Neural cell (in vitro differentiated cells): ENCODE data around the gene SLC41A3.

Experiments used
- CTCF ChIP-seq: fragments of 450-650 bp; IDR thresholded peaks from 2 replicates; pipeline ENCODE4 v1.5.1; 2014; ENCODE audit warnings: antibody characterized with exemption, mild to moderate bottlenecking, moderate library complexity; ENCODE audit not compliant: poor library complexity, severe bottlenecking
- EP300 ChIP-seq: fragments of 450-650 bp; conservative IDR thresholded peaks from 2 replicates; pipeline ENCODE4 v1.6.1; 2014; ENCODE audit warnings: antibody characterized with exemption, mild to moderate bottlenecking, moderate library complexity; ENCODE audit not compliant: poor library complexity, severe bottlenecking
- EZH2 ChIP-seq: fragments of 200-600, 300-800 bp; shearing (Covaris generic), sonication (generic); IDR thresholded peaks from 2 replicates; pipeline ENCODE4 v1.6.1; 2014; ENCODE audit warnings: antibody characterized with exemption, low read length, borderline replicate concordance, mild to moderate bottlenecking; ENCODE audit not compliant: insufficient read depth, poor library complexity, severe bottlenecking
- MXI1 ChIP-seq: fragments of 450-650 bp; conservative IDR thresholded peaks from 2 replicates; pipeline ENCODE4 v1.6.1; 2014; ENCODE audit warnings: antibody characterized with exemption, mild to moderate bottlenecking; ENCODE audit not compliant: poor library complexity, severe bottlenecking
- POLR2AphosphoS5 ChIP-seq: IDR thresholded peaks from 2 replicates; pipeline ENCODE4 v1.6.1; 2012
- RAD21 ChIP-seq: fragments of 450-650 bp; conservative IDR thresholded peaks from 2 replicates; pipeline ENCODE4 v1.6.1; 2014; ENCODE audit warnings: antibody characterized with exemption, mild to moderate bottlenecking, moderate library complexity
- REST ChIP-seq: IDR thresholded peaks from 2 replicates; pipeline ENCODE4 v1.6.1; 2012; ENCODE audit warnings: borderline replicate concordance
- SMC3 ChIP-seq: fragments of 450-650 bp; conservative IDR thresholded peaks from 2 replicates; pipeline ENCODE4 v1.6.1; 2014; ENCODE audit warnings: antibody characterized with exemption, mild to moderate bottlenecking, moderate library complexity; ENCODE audit not compliant: poor library complexity
- TAF1 ChIP-seq: IDR thresholded peaks from 2 replicates; pipeline ENCODE4 v1.6.1; 2012; ENCODE audit warnings: low read depth

GRCh38 chr3:126021702-126022101, 62.2 kb downstream of the SLC41A3 start:
- TF ChIP-seq CTCF (no peak), EZH2 (no peak), REST (no peak), EP300 (no peak), RAD21 (no peak), MXI1 (no peak), POLR2AphosphoS5 (no peak), TAF1 (no peak), SMC3 (no peak)
